Body of pancreas (tissue), 4 donors: ENCODE results near the gene GPR158. TPM values are rescaled to one million over a fixed set of nuclear protein-coding genes. Genes with fewer than 3 reads are reported as not detected.

Source experiments
- ATAC-seq: fragments of 150-250 bp; one replicate; pipeline ENCODE4 v1.9.1; 2016
- DNase-seq, 4 donors: peaks; one replicate each; pipeline ENCODE4 v3.0.0-alpha.2; 2019
- H3K27ac ChIP-seq, 4 donors: fragments of 200-600 bp; sonication (generic); 1 replicate in 3 of 4; 2 replicates in 1 of 4; pipeline versions ENCODE4 v1.5.1 to v1.6.1; 2016 to 2019; ENCODE audit warnings: mild to moderate bottlenecking in 1 of 4, mixed read lengths in 1 of 4, moderate library complexity in 1 of 4
- H3K27me3 ChIP-seq, 2 donors: fragments of 200-600 bp; sonication (generic); one replicate each; pipeline ENCODE4 v1.6.0; 2016; ENCODE audit warnings: mild to moderate bottlenecking in 1 of 2
- H3K36me3 ChIP-seq, 2 donors: fragments of 200-600 bp; sonication (generic); replicated peaks in 1 of 2; 2 replicates each; pipeline ENCODE4 v1.5.1; 2016; ENCODE audit warnings: low read depth in 2 of 2; ENCODE audit not compliant: insufficient read depth in 1 of 2
- H3K4me1 ChIP-seq: fragments of 200-600 bp; sonication (generic); one replicate; pipeline ENCODE4 v1.6.0; 2016
- H3K4me3 ChIP-seq, 2 donors: fragments of 200-600 bp; sonication (generic); 1 replicate in 1 of 2; 2 replicates in 1 of 2; pipeline ENCODE4 v1.5.1; 2016 to 2019
- H3K9me3 ChIP-seq, 3 donors: fragments of 200-600 bp; sonication (generic); 1 replicate in 2 of 3; 2 replicates in 1 of 3; pipeline ENCODE4 v1.5.1; 2016
- CTCF ChIP-seq, 7 experiments: fragments of 450-650 bp in 4 of 7; fragments of 200-600 bp in 3 of 7; sonication (generic) in 3 of 7; IDR thresholded peaks; one replicate each; pipeline ENCODE4 v1.5.1; 2016 to 2019; ENCODE audit warnings: antibody characterized with exemption in 7 of 7
- POLR2A ChIP-seq, 3 donors: fragments of 450-650 bp; IDR thresholded peaks; one replicate each; pipeline ENCODE4 v1.6.1; 2016; ENCODE audit warnings: antibody characterized with exemption in 3 of 3, mild to moderate bottlenecking in 2 of 3
- WGBS, 2 donors: methylation state at CpG; one replicate each; pipeline ENCODE4 v1.1.5; 2017; 5-methylcytosine and 5-hydroxymethylcytosine counted together
- intact Hi-C: fragments of 100-400 bp; cut with DNase I; formaldehyde crosslinking; loops from one replicate; pipeline ENCODE4 v1.15.1; 2023
- total RNA-seq, 2 donors: library from RNA; depleted of rRNA; stranded (reverse); fragments of >200 nt; gene quantifications; one replicate each; pipeline ENCODE4 v1.1.0, GENCODE V29; 2016

Gene GPR158
- total RNA-seq, 2 donors from 2014 or later: 0.52 TPM; not detected in 1

GRCh38 chr10:25405871-25406270, 231.1 kb downstream of the GPR158 start:
- DNase-seq (no peak), ATAC-seq (no peak)
- Histone ChIP-seq H3K9me3 (no peaks in the 10 kb centered on the region), H3K27me3 (no peaks in the 10 kb centered on the region), H3K4me3 (no peak overlapping the region), H3K36me3 (no peaks in the 10 kb centered on the region), H3K4me1 (no peaks in the 10 kb centered on the region), H3K27ac (no peak overlapping the region)
- 58 to 73% methylated on average over 1 of the region's 1 CpG for WGBS, 2 donors
- intact Hi-C loops: no loop called here
- TF ChIP-seq CTCF (IDR thresholded peaks at IDR 0.05) (no peak), POLR2A (IDR thresholded peaks at IDR 0.05) (no peak)

- WGBS, 2 donors: 45 to 54% methylated on average over 2 of the region's 2 CpGs
- TF ChIP-seq POLR2A (IDR thresholded peaks at IDR 0.05): no peak
- TF ChIP-seq CTCF (IDR thresholded peaks at IDR 0.05): no peak
- no peaks in the 10 kb centered on the region for H3K4me1 ChIP-seq
- DNase-seq: no peak
- H3K27ac ChIP-seq: no peak overlapping the region
- intact Hi-C loops: no loop called here
- no peak for ATAC-seq
- H3K27me3 ChIP-seq: no peaks in the 10 kb centered on the region
- H3K9me3 ChIP-seq: no peaks in the 10 kb centered on the region
- H3K4me3 ChIP-seq: no peak overlapping the region
- no peaks in the 10 kb centered on the region for H3K36me3 ChIP-seq
Measured at GRCh38 chr10:25417611-25418010, 242.8 kb downstream of the GPR158 start.

- H3K36me3 ChIP-seq: no peaks in the 10 kb centered on the region
- H3K9me3 ChIP-seq: no peaks in the 10 kb centered on the region
- no peak overlapping the region for H3K4me3 ChIP-seq
- intact Hi-C loops: no loop called here
- H3K27me3 ChIP-seq: no peaks in the 10 kb centered on the region
- WGBS, 2 donors: 35 to 42% methylated on average over 2 of the region's 2 CpGs
- H3K27ac ChIP-seq: no peak overlapping the region
- TF ChIP-seq CTCF (IDR thresholded peaks at IDR 0.05): no peak
- no peak for TF ChIP-seq POLR2A (IDR thresholded peaks at IDR 0.05)
- ATAC-seq (no peak), DNase-seq (no peak)
- H3K4me1 ChIP-seq: no peaks in the 10 kb centered on the region
Measured at GRCh38 chr10:25425776-25426175, 251.0 kb downstream of the GPR158 start.

- TF ChIP-seq POLR2A (IDR thresholded peaks at IDR 0.05): no peak
- no peak for TF ChIP-seq CTCF (IDR thresholded peaks at IDR 0.05)
- Histone ChIP-seq H3K36me3 (no peaks in the 10 kb centered on the region), H3K4me1 (no peaks in the 10 kb centered on the region), H3K27ac (no peak overlapping the region), H3K4me3 (no peak overlapping the region), H3K27me3 (no peaks in the 10 kb centered on the region), H3K9me3 (no peaks in the 10 kb centered on the region)
- intact Hi-C loops: no loop called here
- no peak for ATAC-seq
- no peak for DNase-seq
- 82 to 83% methylated on average over 2 of the region's 2 CpGs for WGBS, 2 donors
Measured at GRCh38 chr10:25436431-25436830, 261.6 kb downstream of the GPR158 start.

GRCh38 chr10:25441270-25441669, 266.5 kb downstream of the GPR158 start:
- no peaks in the 10 kb centered on the region for H3K4me1 ChIP-seq
- no peak for DNase-seq
- H3K9me3 ChIP-seq: no peaks in the 10 kb centered on the region
- intact Hi-C loops: no loop called here
- no peak overlapping the region for H3K4me3 ChIP-seq
- H3K27me3 ChIP-seq: no peaks in the 10 kb centered on the region
- TF ChIP-seq CTCF (IDR thresholded peaks at IDR 0.05) (no peak), POLR2A (IDR thresholded peaks at IDR 0.05) (no peak)
- ATAC-seq: no peak
- 8 to 39% methylated on average over 1 of the region's 1 CpG for WGBS, 2 donors
- no peaks in the 10 kb centered on the region for H3K36me3 ChIP-seq
- H3K27ac ChIP-seq: no peak overlapping the region
